Suprapubic skin (tissue), 4 donors: ENCODE data around the gene TEKTIP1. TPM values are rescaled to one million over a fixed set of nuclear protein-coding genes. Genes with fewer than 3 reads are reported as not detected.
A peak's percentile ranks its signal among the peaks of the same experiment; 100 is the strongest.

Experiments
- DNase-seq, 2 donors: peaks; one replicate each; pipeline ENCODE4 v3.0.0-alpha.2; 2019; ENCODE audit warnings: low spot score in 2 of 2
- H3K27ac ChIP-seq: fragments of 200-600 bp; sonication (generic); one replicate; pipeline ENCODE4 v1.5.1; 2019
- H3K27me3 ChIP-seq: fragments of 200-600 bp; sonication (generic); one replicate; pipeline ENCODE4 v1.5.1; 2019
- H3K36me3 ChIP-seq: fragments of 200-600 bp; sonication (generic); one replicate; pipeline ENCODE4 v1.5.1; 2019
- H3K4me1 ChIP-seq: fragments of 200-600 bp; sonication (generic); one replicate; pipeline ENCODE4 v1.5.1; 2019
- H3K4me3 ChIP-seq: fragments of 200-600 bp; sonication (generic); one replicate; pipeline ENCODE4 v1.5.1; 2019; ENCODE audit warnings: mild to moderate bottlenecking
- H3K9me3 ChIP-seq: fragments of 200-600 bp; sonication (generic); one replicate; pipeline ENCODE4 v1.5.1; 2019
- EP300 ChIP-seq: sonication (generic); formaldehyde crosslinking; IDR thresholded peaks from one replicate; pipeline ENCODE4 v1.6.1; 2017; ENCODE audit warnings: antibody characterized with exemption
- POLR2A ChIP-seq, 2 donors: fragments of 450-650 bp; IDR thresholded peaks; one replicate each; pipeline ENCODE4 v1.6.1; 2017; ENCODE audit warnings: antibody characterized with exemption in 2 of 2, mild to moderate bottlenecking in 2 of 2, moderate library complexity in 2 of 2
- POLR2AphosphoS5 ChIP-seq, 3 donors: sonication (generic); formaldehyde crosslinking; IDR thresholded peaks; one replicate each; pipeline ENCODE4 v1.6.1; 2017; ENCODE audit warnings: antibody characterized with exemption in 3 of 3
- WGBS: methylation state at CpG from one replicate; pipeline ENCODE4 v1.1.5; 2018; 5-methylcytosine and 5-hydroxymethylcytosine counted together
- total RNA-seq, 4 donors: library from RNA; depleted of rRNA; stranded (reverse); fragments of >200 nt; gene quantifications; one replicate each; pipeline ENCODE4 v1.1.0, GENCODE V29; 2016
- TF ChIP-seq, protein P1 (sequence below), 2 donors: fragments of 200-600 bp in 1 of 2; fragments of 450-650 bp in 1 of 2; sonication (generic) in 1 of 2; IDR thresholded peaks; one replicate each; pipeline ENCODE4 v1.5.1; 2016 to 2019; ENCODE audit warnings: antibody characterized with exemption in 2 of 2, mild to moderate bottlenecking in 1 of 2, moderate library complexity in 1 of 2

TEKTIP1 gene
- total RNA-seq, 4 donors from 2014 or later: 2.4 to 5.2 TPM; not detected in 2

DNA sequence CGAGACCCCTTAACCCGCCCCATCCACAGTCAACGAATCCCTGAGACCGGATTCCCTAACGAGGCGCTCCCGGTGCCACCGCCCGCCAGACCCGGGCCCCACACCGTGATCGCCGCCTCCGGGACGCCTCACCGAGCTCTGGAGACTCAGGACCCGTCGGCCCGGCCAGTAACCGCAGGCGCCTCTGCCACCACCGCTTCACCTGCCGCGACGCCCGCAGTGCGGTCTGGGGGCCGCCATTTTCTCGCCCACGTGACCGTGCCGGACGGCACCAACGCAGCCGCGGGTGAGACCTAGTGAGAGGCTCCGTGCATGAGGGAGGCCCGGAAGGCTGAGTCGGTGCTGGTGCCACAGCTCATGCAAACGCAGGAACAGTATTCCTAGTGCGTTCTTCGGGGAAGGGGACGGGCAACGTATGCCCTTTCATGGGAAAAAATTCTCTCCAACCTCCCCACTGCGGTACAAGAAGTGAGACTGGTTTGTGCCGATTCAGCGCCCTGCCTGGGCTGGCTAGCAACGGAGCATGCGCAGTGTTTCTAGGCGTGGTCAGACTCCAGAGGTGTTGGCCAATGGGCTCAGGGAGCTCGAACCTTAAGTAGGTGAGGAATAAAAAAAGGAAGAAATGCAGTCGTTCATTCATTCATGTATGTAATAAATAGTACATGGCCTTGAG is 38.4 kb upstream of the TEKTIP1 start, which contains the start of gene DOHH:
Gene DOHH, minus strand, starts transcription at position 246 of the 673 bp plus-strand sequence. CDS start 3,860 bp downstream, outside the sequence.
- peaks cover 25% of the 10 kb centered on the region for H3K4me1 ChIP-seq
- peak within 1 kb of the TSS; percentile 90 for H3K27ac ChIP-seq
- H3K27me3 ChIP-seq: no peaks in the 10 kb centered on the region
- TF ChIP-seq, protein P1, sequence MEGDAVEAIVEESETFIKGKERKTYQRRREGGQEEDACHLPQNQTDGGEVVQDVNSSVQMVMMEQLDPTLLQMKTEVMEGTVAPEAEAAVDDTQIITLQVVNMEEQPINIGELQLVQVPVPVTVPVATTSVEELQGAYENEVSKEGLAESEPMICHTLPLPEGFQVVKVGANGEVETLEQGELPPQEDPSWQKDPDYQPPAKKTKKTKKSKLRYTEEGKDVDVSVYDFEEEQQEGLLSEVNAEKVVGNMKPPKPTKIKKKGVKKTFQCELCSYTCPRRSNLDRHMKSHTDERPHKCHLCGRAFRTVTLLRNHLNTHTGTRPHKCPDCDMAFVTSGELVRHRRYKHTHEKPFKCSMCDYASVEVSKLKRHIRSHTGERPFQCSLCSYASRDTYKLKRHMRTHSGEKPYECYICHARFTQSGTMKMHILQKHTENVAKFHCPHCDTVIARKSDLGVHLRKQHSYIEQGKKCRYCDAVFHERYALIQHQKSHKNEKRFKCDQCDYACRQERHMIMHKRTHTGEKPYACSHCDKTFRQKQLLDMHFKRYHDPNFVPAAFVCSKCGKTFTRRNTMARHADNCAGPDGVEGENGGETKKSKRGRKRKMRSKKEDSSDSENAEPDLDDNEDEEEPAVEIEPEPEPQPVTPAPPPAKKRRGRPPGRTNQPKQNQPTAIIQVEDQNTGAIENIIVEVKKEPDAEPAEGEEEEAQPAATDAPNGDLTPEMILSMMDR (IDR thresholded peaks at IDR 0.05): no peak
- TF ChIP-seq EP300 (peak; percentile 26), POLR2A (IDR thresholded peaks at IDR 0.05) (peak in 1 of 2 donors; percentile 18), POLR2AphosphoS5 (IDR thresholded peaks at IDR 0.05) (peak; percentile 7 to 97 (median 97))
- H3K9me3 ChIP-seq: no peaks in the 10 kb centered on the region
- H3K4me3 ChIP-seq: peak within 1 kb of the TSS; percentile 75
- peaks cover 12% of the 10 kb centered on the region for H3K36me3 ChIP-seq
- peak; percentile 96 for DNase-seq
- WGBS: under 1% methylated on average over 34 of the region's 52 CpGs

DNA sequence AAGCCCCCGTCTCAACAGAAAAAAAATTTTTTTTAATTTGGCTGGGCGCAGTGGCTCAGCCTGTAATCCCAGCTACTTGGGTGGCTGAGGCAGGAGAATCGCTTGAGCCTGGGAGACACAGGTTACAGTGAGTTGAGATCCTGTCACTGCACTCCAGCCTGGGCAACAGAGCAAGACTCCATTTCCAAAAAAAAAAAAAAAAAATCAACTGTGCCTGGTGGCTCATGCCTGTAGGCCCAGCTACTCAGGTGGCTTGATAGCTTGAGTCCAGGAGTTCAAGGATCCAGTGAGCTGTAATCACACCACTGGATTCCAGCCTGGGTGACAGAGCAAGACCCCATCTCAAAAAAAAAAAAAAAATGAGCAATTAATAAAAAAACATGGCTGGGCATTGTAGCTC is 37.2 kb upstream of the TEKTIP1 start:
- no peak for DNase-seq
- no peaks in the 10 kb centered on the region for H3K9me3 ChIP-seq
- H3K27me3 ChIP-seq: no peaks in the 10 kb centered on the region
- peaks cover 28% of the 10 kb centered on the region for H3K4me1 ChIP-seq
- H3K36me3 ChIP-seq: peaks cover under 1% of the 10 kb centered on the region
- H3K27ac ChIP-seq: no peak overlapping the region
- WGBS: 83% methylated on average over 3 of the region's 3 CpGs
- no peak overlapping the region for H3K4me3 ChIP-seq
- TF ChIP-seq EP300: no peak
- TF ChIP-seq, protein P1 (IDR thresholded peaks at IDR 0.05): no peak
- TF ChIP-seq POLR2A (IDR thresholded peaks at IDR 0.05): no peak

DNA sequence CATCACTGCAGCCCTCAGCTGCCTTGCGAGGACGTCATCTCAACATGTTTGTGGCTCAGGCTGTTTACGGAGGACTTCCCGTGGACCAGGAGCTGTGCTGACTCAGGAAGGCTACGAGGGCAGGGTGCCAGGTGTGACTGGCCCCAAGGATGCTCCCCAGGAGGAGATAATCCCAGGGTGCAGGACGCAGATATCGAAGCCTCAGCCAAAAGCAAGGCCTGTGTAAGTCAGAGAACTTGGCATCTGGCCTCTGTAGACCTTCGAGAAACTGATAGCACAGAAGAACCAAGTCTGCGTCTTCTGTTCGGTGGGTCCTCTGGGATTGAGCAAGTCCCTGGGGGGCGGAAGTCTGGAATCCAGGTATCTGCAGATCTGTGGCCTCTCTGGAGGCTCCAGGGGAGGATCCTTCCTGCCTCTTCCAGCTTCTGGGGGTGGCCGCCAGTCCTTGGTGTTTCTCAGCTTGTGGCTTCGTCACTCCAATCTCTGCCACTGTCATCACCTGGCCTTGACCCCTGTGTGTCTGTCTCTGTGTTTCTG is 35.9 kb upstream of the TEKTIP1 start:
- 94% methylated on average over 12 of the region's 13 CpGs for WGBS
- H3K4me3 ChIP-seq: no peak overlapping the region

DNA sequence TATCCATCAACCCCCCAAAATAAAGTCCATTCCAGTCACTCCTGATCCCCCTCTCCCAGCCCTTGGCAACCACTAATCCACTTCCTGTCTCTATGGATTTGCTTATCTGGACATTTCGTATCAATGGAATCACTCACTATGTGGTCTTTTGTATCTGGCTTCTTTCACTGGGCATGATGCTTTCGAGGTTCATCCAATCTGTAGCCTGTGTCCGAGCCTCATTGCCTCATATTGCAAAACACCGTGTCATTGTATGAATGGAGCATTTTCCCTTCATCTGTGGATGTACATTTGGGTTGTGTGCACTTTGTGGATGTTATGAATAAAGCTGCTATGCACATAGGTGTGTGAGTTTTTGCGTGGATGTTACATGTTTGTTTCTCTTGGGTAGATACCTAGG is 34.2 kb upstream of the TEKTIP1 start:
- TF ChIP-seq, protein P1 (IDR thresholded peaks at IDR 0.05): no peak
- TF ChIP-seq POLR2AphosphoS5 (IDR thresholded peaks at IDR 0.05) (no peak), EP300 (no peak), POLR2A (IDR thresholded peaks at IDR 0.05) (no peak)

More for the DNA sequence above, 35.9 kb upstream of the TEKTIP1 start:
- H3K27me3 ChIP-seq: no peaks in the 10 kb centered on the region
- peaks cover 34% of the 10 kb centered on the region for H3K4me1 ChIP-seq
- H3K27ac ChIP-seq: no peak overlapping the region
- TF ChIP-seq, protein P1 (IDR thresholded peaks at IDR 0.05): no peak
- TF ChIP-seq POLR2AphosphoS5 (IDR thresholded peaks at IDR 0.05) (no peak), EP300 (no peak), POLR2A (IDR thresholded peaks at IDR 0.05) (no peak)
- no peaks in the 10 kb centered on the region for H3K36me3 ChIP-seq
- H3K9me3 ChIP-seq: no peaks in the 10 kb centered on the region
- DNase-seq: no peak

DNA sequence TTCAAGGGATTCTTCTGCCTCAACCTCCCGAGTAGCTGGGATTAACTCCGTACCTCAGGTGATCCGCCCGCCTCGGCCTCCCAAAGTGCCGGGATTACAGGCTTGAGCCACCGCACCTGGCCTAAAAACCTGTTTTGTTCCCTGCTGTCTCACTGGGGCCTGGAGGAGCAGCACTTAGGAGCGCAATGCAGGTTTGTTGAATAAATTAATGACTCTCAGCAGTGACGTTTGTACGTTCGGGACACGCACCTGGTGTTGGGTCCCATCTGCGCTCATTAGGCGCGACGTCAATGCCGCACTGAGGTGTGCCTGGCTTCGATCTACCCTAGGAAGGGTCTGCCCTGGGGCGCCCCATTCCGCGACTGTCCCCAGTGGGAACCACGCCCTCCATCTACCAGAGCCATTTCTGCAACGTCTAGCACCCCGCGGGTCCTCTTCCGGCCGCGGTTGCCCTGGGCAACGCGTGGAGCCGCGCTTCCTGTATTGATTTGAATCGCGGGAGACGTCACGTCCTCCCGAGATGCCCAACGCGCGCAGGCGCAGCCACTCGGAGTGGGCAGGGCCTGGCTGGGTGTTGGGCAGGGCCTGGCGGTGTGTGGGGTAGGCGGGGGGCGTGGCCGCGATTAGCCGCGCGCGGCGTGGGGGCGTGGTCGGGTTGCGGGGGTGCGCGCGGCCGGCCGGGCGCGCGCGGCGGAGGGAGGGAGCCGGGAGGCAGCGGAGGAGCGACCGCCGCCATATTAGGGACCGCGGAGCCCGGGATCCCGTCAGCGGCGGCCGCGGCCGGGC is 33.2 kb upstream of the TEKTIP1 start, which contains the start of gene FZR1:
Gene FZR1, plus strand, starts transcription at position 714 of the 786 bp plus-strand sequence. CDS start 16,679 bp downstream, outside the sequence.
- WGBS: 4% methylated on average over 7 of the region's 79 CpGs
- no peaks in the 10 kb centered on the region for H3K27me3 ChIP-seq
- peak within 1 kb of the TSS; percentile 98 for H3K4me3 ChIP-seq

More for the DNA sequence above, 34.2 kb upstream of the TEKTIP1 start:
- H3K4me1 ChIP-seq: peaks cover 36% of the 10 kb centered on the region
- WGBS: 77% methylated on average over 5 of the region's 5 CpGs
- H3K36me3 ChIP-seq: peaks cover 11% of the 10 kb centered on the region
- H3K9me3 ChIP-seq: no peaks in the 10 kb centered on the region
- DNase-seq: no peak
- H3K27me3 ChIP-seq: no peaks in the 10 kb centered on the region
- peak overlapping the region; percentile 91 for H3K27ac ChIP-seq
- no peak overlapping the region for H3K4me3 ChIP-seq

More for the DNA sequence above, 33.2 kb upstream of the TEKTIP1 start, which contains the start of gene FZR1:
- Histone ChIP-seq H3K36me3 (peaks cover 21% of the 10 kb centered on the region), H3K9me3 (no peaks in the 10 kb centered on the region), H3K27ac (peak within 1 kb of the TSS; percentile 91), H3K4me1 (peaks cover 35% of the 10 kb centered on the region)
- DNase-seq: peak; percentile 99 to 100
- TF ChIP-seq POLR2A (IDR thresholded peaks at IDR 0.05): peak; percentile 51 to 58
- peak in 2 of 3 donors; percentile 57 to 72 for TF ChIP-seq POLR2AphosphoS5 (IDR thresholded peaks at IDR 0.05)
- TF ChIP-seq EP300: no peak
- TF ChIP-seq, protein P1 (IDR thresholded peaks at IDR 0.05): no peak
